ENCODE results near the gene FAM174C. TPM values are rescaled to one million over a fixed set of nuclear protein-coding genes. Genes with fewer than 3 reads are reported as not detected.

FAM174C gene
- total and polyA plus RNA-seq, 2 of the 8 experiments (the other 6 are each of a cell fraction or from before 2014, with no cell fraction given) = 44.5 to 125 TPM

- Histone ChIP-seq H3K14ac (ENCODE audit: insufficient read length) (peak within 1 kb of the TSS; percentile 90), H3K4me1 (replicated peaks in 1 of 4; ENCODE audit: control insufficient read depth in 3 of 4, insufficient read depth in 4 of 4, low read length in 3 of 4) (peaks cover 0 to 29% (median 13%) of the 10 kb centered on the region in 4 experiments; a peak in 6 of 7 replicates)
- TF ChIP-seq SP2 (IDR thresholded peaks at IDR 0.05; ENCODE audit: low read length) (no peak), EGR1 (IDR thresholded peaks at IDR 0.05; ENCODE audit: borderline replicate concordance, low read depth, low read length) (0 out of 2 replicates have a peak, but pooled peaks have one; percentile 36), CTCF (IDR thresholded peaks at IDR 0.05; ENCODE audit: control extremely low read depth in 1 of 3, insufficient read depth in 1 of 3, low read depth in 1 of 3, low read length in 3 of 3) (peak; percentile 39 to 43 (median 43)), SP4 (IDR thresholded peaks at IDR 0.05; ENCODE audit: low read length) (peak; percentile 57; the same call in 1 of the 2 replicates), PHF8 (conservative IDR thresholded peaks at IDR 0.05; ENCODE audit: low read depth, low read length) (peak; percentile 97), KDM4A (IDR thresholded peaks at IDR 0.05; ENCODE audit: low read depth, low read length, severe bottlenecking) (peak; percentile 58), BACH1 (IDR thresholded peaks at IDR 0.05; ENCODE audit: low read length) (0 out of 2 replicates have a peak, but pooled peaks have one; percentile 12), TAF1 (IDR thresholded peaks at IDR 0.05; ENCODE audit: low read depth, low read length) (peak; percentile 77), POLR2A (IDR thresholded peaks at IDR 0.05; ENCODE audit: control extremely low read depth in 1 of 2, low read depth in 2 of 2, low read length in 2 of 2) (peak in 1 of 2 experiments; percentile 89; a peak in 2 of 3 replicates)
Measured at GRCh38 chr19:1248139-1248785, 27.1 kb upstream of the FAM174C start, which contains the start of gene MIDN. Gene MIDN, plus strand, starts transcription at chr19:1248583. Its CDS starts 1,714 bp downstream, at chr19:1250297.

More at GRCh38 chr19:1248139-1248785, 27.1 kb upstream of the FAM174C start, which contains the start of gene MIDN:
- H3K56ac ChIP-seq (replicated peaks; ENCODE audit: insufficient read length, low read depth, low read length) = peak within 1 kb of the TSS; percentile 86
- peak within 1 kb of the TSS; percentile 98 for H4K8ac ChIP-seq (ENCODE audit: extremely low read depth, insufficient read depth, low read length)
- peak within 1 kb of the TSS; percentile 94 for H4K5ac ChIP-seq (ENCODE audit: insufficient read length, low read depth, low read length)
- H2BK20ac ChIP-seq (ENCODE audit: low read length) = no peak within 1 kb of the TSS
- H3K79me2 ChIP-seq (ENCODE audit: control insufficient read depth in 1 of 2, insufficient read depth in 2 of 2, low read length in 2 of 2) = peaks cover 9 to 28% of the 10 kb centered on the region in 2 experiments
- H2BK12ac ChIP-seq (ENCODE audit: low read depth, low read length) = 0 out of 2 replicates have a peak within 1 kb of the TSS, but pooled peaks have one; percentile 17
- H2AFZ ChIP-seq (ENCODE audit: low read length) = no peak within 1 kb of the TSS
- ChIA-PET CTCF (ENCODE audit: partially characterized antibody) (no interaction called here), POLR2A (ENCODE audit: partially characterized antibody) (interaction anchor here (0.7 to 14.3 kb wide), 7 partner anchors 10 to 221 kb away, joined by 3 to 456 read pairs (median 4); partner anchors contain the start of genes CBARP, CIRBP, CNN2 and FAM174C)
- 1% methylated on average over 30 of the region's 60 CpGs; no CpG with 5 or more reads in 1 of the 2 experiments for WGBS, 2 experiments (ENCODE audit: extremely low coverage in 1 of 2, insufficient coverage in 1 of 2, insufficient read length in 1 of 2, insufficient replicate concordance in 2 of 2, low coverage in 1 of 2, low lambda C conversion rate in 2 of 2, missing lambda C conversion rate in 1 of 2)
- peak within 1 kb of the TSS; percentile 81 for H4K91ac ChIP-seq (replicated peaks; ENCODE audit: insufficient read length, low read length)
- no peaks in the 10 kb centered on the region for H3K27me3 ChIP-seq (replicated peaks in 1 of 4; ENCODE audit: control insufficient read depth in 3 of 4, extremely low read depth in 1 of 4, insufficient read depth in 3 of 4, low read length in 3 of 4)
- H3K79me1 ChIP-seq (ENCODE audit: low read depth, low read length) = 0 out of 2 replicates have a peak, but pooled peaks cover 5% of the 10 kb centered on the region
- FAIRE-seq (no peak), DNase-seq (ENCODE audit: low read depth in 1 of 2, low spot score in 2 of 2) (peak in 1 of 2 experiments; percentile 91)
- peaks cover 2% of the 10 kb centered on the region; the same call in 1 of the 2 replicates for H3K23me2 ChIP-seq (ENCODE audit: low read depth, low read length)
- peak within 1 kb of the TSS; percentile 94 for H3K27ac ChIP-seq (ENCODE audit: low read depth, low read length)
- H3K9ac ChIP-seq (replicated peaks in 1 of 4; ENCODE audit: extremely low read depth in 1 of 4, low read depth in 3 of 4, low read length in 3 of 4) = peak within 1 kb of the TSS; percentile 63 to 89 (median 82)
- H3K36me3 ChIP-seq (ENCODE audit: control insufficient read depth in 2 of 4, insufficient read depth in 4 of 4, low read length in 3 of 4) = peaks cover 3 to 23% (median 11%) of the 10 kb centered on the region in 4 experiments; a peak in 4 of 8 replicates
- H2BK15ac ChIP-seq (ENCODE audit: low read length) = peak within 1 kb of the TSS; percentile 72; the same call in 1 of the 2 replicates
- H4K20me1 ChIP-seq (replicated peaks in 1 of 2; ENCODE audit: control insufficient read depth in 1 of 2, insufficient read depth in 2 of 2, low read length in 2 of 2) = peaks cover 7 to 10% of the 10 kb centered on the region in 2 experiments
- H2BK120ac ChIP-seq (replicated peaks; ENCODE audit: low read depth, low read length) = no peak within 1 kb of the TSS
- peak within 1 kb of the TSS; percentile 93 for H2BK5ac ChIP-seq (ENCODE audit: low read depth, low read length)
- peak within 1 kb of the TSS; percentile 85 for H3K4ac ChIP-seq (replicated peaks; ENCODE audit: insufficient read length, low read depth, low read length)
- peak within 1 kb of the TSS; percentile 93 for H3K18ac ChIP-seq (ENCODE audit: extremely low read depth, low read length)
- H3K4me3 ChIP-seq (ENCODE audit: extremely low read depth in 1 of 4, insufficient read depth in 2 of 4, low read depth in 3 of 4, low read length in 4 of 4) = peak within 1 kb of the TSS; percentile 63 to 95 (median 68)
- no peaks in the 10 kb centered on the region for H3K9me3 ChIP-seq (ENCODE audit: insufficient read depth in 2 of 2, low read depth in 1 of 2, low read length in 1 of 2)
- peak within 1 kb of the TSS; percentile 42 to 79 for H3K4me2 ChIP-seq (ENCODE audit: insufficient read depth in 1 of 2, low read depth in 2 of 2, low read length in 2 of 2)
- H2AK5ac ChIP-seq (ENCODE audit: low read depth, low read length) = peak within 1 kb of the TSS; percentile 90; the same call in 1 of the 2 replicates
- no peak within 1 kb of the TSS for H3K23ac ChIP-seq (ENCODE audit: insufficient read length)

Data from H1 (cell line).